HG03342 (cell line): ENCODE data around the gene ELL3.
"Not testable (repeated sequence)": the region's sequence is repeated elsewhere in the genome, so short reads cannot be mapped to it uniquely, and the experiment has no call there.

ENCODE experiments used
- ATAC-seq: cut with Tn5 transposase; IDR thresholded peaks from one replicate; pipeline ENCODE4 v1.9.1; 2021; ENCODE audit warnings: mild to moderate bottlenecking, moderate library complexity; ENCODE audit not compliant: unreplicated experiment

The ELL3 gene, protein sequence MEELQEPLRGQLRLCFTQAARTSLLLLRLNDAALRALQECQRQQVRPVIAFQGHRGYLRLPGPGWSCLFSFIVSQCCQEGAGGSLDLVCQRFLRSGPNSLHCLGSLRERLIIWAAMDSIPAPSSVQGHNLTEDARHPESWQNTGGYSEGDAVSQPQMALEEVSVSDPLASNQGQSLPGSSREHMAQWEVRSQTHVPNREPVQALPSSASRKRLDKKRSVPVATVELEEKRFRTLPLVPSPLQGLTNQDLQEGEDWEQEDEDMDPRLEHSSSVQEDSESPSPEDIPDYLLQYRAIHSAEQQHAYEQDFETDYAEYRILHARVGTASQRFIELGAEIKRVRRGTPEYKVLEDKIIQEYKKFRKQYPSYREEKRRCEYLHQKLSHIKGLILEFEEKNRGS

DNA sequence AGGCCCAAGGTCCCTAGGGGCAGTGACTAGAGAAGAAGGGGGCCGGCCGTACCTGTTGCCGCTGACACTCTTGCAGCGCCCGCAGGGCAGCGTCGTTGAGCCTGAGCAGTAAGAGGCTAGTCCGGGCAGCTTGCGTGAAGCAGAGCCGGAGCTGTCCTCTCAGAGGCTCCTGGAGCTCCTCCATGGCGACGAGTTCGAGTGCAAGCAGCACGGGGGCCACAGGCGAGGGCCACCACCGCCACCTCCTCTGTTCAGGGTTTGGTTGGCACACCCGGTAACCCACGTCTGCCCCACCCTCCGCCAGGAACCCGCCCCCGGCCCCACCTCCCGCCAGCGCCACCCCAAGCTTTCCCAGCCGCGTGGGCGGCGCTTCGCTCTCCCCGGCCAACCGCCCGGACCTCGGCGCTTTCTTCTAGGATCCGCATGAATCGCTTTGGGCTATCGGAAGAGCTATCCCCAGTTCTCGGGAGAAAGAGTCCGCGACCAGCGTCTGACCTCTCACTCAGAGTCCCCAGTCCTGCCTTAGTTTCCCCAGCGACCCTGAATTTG lies at the start of gene ELL3:
ELL3 (minus strand) TSS at position 249 of the 549 bp plus-strand sequence; CDS start at position 184, 65 bp downstream.
- peak; percentile 23 for ATAC-seq

DNA sequence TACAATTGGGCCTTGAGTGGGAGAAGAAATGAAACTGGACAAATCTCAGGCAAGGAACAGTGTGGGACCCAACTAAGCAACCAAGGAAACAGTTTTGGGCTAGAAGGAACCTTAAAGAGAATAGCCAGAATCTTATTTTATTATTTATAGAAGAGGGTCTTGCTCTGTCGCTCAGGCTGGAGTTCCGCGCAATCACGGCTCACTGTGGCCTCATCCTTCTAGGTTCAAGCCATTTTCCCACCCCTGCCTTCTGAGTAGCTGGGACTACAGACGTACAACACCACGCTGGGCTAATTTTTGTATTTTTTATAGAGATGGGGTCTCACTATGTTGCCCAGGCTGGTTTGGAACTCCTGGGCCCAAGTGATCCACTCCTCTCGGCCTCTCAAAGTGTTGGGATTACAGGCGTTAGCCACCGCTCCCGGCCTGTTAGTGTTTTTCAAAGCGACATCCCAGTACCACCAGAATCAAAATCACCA lies 49.3 kb upstream of the ELL3 start:
- no peak for ATAC-seq

DNA sequence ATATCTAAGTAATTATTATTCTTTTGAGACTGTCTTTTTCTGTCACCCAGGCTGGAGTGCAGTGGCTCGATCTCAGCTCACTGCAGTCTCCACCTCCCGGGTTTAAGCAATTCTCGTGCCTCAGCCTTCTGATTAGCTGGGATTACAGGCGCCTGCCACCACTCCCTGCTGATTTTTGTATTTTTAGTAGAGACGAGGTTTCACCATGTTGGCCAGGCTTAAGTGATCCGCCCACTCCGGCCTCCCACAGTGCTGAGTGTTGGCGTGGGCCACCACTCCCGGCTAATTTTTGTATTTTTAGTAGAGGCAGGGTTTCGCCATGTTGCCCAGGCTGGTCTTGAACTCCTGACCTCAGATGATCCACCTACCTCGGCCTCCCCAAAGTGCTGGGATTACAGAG lies 48.5 kb upstream of the ELL3 start:
- ATAC-seq, result not testable (repeated sequence)

DNA sequence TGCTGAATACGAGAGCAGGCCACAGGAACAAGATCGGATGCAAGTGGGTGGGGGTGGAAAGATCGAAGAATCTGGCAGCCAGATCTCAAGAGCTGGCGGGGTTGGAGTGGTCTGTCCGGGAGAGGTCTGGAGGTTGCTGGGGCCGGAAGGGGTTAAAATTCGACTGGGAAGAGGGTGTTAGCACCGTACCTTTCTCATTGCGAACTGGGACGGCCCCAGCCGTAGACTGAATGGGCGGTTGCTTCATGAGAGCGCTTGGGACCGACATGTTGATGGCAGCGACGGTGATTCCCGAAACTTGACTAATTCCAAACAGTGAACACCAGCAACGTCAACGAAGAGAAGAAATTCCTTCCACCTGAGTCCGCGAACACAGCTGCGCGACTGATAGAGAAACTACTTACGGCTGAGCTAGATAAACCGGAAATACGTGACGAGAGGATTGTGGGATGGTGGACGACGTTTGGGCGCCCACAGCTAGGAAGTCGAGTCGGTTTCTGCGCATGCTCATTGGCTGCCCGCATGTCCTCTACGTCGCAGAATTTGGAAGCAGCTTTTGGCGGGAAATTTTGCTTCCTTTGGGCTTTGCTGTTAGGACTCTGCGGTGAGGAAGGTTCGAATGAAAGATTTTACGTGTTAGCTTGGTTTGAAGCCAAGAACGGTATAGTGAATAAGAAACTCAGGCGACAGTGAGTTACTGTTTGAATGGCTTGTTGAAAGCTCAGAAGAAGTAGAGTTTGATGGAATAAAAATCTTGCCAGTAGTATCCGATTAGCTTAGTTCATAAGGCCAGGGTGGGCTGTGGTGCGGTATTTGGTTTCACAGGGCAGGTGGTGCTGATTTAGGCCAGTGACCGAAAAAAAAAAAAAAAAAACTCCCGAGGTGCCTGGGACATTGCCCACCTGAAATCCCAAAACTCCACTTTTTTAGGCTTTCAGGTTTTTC lies 47.8 kb upstream of the ELL3 start, which contains the start of gene MFAP1:
MFAP1 (minus strand) TSS at position 389 of the 945 bp plus-strand sequence; CDS start at position 268, 121 bp downstream.
- peak; percentile 71 for ATAC-seq

DNA sequence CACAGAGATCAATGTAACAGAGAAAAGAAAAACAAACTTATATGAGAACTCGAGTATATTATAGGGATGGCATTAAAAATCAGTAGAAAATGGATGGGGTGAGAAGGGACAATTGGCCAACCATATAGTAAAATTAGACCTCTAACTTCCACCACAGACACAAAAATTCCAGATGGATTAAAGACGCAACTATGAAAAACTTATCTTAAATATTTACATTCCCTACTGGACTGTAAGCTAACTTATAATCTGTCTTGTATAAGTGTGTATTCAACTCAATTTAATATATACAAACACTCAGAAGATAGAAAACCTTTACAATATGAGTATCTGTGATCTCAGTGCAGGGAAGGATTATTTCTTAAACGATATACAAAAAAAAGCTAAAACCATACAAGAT lies 44.7 kb upstream of the ELL3 start:
- ATAC-seq, result no peak

DNA sequence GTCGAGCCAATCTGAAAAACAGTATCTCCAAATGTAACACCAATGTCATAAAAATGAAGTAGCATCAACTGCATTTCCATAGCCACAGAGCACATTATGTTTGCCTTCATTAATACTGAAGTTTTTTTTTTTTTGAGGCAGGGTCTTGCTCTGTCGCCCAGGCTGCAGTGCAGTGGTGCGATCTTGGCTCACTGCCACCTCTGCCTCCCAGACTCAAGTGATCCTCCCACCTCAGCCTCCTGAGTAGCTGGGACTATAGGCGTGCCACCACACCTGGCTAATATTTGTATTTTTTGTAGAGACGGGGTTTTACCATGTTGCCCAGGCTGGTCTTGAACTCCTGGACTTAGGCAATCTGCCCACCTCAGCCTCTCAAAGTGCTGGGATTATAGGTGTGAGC lies 38.3 kb upstream of the ELL3 start:
- ATAC-seq, result not testable (repeated sequence)

DNA sequence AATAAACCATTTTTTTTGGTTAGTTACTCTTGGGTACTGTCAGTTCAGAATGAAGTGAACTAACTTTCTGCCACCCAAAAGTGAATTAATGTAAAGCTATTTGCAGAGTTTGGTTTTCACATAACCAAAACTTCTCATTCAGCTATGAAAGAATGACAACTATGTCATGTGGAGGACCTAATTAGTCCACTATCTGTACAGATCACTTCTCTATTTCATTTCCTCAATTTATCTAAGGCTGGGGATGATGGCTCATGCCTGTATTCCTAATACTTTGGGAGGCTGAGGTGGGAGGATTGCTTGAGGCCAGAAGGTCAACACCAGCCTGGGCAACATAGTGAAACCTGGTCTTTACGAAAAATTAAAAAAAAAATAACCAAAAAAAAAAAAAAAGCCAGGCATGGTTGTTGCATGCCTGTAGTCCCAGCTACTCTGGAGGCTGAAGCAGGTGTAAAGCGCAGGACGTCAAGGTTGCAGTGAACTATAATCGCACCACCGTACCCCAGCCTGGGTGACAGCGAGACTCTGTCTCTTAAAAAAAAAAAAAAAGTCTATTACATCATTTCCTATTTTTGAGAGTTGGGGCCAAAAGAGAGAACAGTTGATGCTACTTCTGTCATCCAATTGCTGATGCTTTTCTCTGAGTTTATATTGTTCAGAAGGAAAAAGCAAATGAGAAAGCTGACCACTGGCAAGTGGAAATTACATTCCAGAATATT lies 32.4 kb upstream of the ELL3 start:
- no peak for ATAC-seq

DNA sequence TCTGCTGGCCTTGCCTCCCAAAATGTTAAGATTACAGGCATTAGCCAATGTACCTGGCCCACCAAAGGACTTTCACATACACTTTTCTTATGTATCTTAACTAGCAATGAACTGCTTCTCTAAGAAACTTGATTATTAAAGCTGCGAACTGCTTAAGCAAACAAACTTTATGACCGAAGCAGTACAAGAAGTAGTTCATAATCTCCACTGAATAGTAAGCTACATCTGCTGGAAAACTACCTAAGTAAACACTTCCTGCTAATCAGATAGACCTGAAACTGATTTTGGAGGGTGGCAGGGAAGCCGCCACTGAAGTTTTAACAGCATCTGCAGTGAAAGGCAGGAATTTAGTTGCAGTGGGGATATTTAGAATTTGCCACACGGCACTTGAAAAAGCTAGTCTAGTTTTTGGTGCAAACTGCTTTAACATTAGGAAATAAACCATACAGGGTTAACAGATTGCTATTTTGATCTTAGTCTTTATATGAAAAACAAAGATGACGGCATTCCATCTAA lies 31.7 kb upstream of the ELL3 start:
- no peak for ATAC-seq

DNA sequence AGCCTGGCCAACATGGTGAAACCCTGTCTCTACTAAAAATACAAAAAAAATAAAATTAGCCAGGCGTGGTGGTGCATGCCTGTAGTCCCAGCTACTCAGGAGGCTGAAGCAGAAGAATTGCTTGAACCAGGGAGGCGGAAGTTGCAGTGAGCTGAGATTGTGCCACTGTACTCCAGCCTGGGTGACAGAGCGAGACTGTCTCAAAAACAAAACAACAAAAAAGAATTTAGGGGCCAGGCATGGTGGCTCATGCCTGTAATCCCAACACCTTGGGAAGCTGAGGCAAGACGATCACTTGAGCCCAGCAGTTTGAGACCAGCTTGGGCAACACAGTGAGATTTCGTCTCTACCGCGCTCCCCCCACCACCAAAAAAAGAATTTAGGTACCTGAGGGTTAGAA lies 25.9 kb upstream of the ELL3 start:
- ATAC-seq, result not testable (repeated sequence)

DNA sequence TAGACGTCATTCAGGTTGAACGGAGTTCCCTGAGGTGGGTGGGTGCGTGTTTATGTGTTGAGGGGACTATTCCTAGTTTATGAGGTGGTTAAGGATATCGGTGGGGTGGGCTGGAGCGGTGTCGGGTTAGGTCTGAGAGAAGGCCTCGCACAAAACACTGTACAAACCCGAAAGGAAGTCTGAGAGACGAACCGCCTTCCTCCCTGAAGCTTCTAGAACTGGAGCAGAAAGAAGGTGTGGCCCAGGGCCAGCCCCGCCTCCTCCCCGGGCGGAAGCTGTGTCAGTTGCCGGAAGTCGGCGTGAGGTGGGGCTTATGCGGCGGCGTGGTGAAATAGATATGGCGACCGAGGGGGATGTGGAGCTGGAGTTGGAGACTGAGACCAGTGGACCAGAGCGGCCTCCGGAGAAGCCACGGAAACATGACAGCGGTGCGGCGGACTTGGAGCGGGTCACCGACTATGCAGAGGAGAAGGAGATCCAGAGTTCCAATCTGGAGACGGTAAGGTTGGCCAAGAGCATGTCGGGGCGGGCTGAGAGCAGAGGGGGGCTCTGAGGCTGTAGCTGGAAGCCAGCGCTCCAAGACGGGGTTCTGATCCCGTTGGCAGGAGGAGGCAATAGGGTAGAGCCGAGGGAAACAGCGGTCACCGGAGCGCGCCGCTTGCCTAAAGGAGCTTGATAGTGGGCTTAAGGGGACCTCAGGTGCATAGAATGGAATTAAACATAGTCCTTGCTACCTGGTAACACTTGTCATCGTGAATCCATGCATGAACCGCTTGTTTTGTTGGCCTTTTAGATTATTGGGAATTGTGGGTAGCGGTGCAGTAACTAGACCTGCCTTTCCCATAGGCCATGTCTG lies 23.7 kb upstream of the ELL3 start, which contains the start of gene HYPK:
HYPK (plus strand) TSS at position 314 of the 856 bp plus-strand sequence; CDS start at position 338, 24 bp downstream.
- ATAC-seq, result peak; percentile 86

DNA sequence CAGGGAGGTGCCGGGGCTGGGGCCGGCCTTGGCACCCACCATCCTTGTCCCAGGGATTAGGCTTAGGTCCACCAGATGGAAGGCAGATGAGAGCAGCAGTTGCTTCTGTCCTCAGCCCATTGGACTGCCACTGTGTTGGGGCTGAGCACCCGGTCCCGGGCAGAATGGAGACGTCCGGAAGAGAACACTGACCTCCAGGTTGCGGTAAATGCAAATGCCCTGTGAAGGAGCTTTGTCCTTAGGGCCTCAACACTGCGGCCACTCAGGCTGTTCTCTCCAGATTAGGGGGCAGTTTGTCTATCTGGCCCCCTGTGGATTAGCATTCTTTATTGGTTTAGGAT lies 23.1 kb upstream of the ELL3 start, which contains the start of gene SERINC4:
SERINC4 (minus strand) TSS at position 276 of the 341 bp plus-strand sequence; CDS start at position 42, 234 bp downstream.
- no peak for ATAC-seq

DNA sequence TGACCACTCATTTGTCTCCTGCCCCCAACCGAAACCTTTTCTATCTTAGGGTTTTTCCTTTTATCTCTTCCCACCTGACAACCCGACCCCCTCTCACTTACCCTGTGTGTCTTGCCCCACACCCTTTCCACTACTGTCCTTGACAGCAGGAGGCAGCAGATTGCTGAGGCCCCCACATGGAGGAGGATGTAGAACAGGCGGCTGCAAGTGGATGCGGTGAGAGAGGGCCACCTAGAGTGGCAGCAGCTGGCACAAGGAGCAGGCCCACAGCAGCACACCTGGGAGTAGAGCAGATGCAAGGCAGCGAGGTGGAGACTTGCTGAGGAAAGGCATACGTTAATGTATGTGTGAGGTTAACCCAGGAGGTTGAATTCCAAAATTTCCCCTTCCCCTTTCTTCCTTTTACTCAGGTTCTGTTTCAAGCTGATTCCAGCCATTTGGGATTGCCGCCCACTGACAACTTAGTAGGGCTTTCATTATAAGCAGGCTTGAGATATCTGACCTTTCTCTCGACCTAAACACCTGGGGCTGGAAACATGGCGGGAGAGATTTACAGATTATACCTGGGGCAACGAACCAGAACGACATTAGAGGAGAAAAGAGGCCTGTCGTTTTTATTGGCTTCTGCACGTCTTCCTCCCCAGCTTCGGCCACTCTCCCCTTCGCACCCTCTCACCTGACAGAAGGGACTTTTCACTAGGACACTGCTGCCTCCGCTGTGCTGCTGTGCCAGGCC lies 22.6 kb upstream of the ELL3 start:
- ATAC-seq, result no peak

DNA sequence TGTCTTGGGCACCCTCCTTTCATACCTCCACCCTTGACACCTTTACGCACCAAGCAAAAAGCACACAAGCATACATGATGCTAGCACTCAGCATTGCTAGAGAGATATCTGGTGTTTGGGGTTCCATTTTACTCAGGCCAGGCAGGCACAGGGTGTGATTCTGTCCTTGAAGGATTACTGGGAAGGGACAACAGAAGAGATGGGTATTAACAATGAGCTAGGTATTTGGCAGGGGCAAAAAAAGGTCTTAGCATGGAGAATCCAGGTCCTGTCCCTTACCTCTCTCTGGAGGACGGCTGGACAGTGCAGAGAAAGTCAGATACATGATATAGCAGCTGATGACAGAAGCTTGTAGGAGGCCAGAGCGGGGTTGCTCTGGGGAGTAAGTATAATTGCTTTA lies 19.8 kb upstream of the ELL3 start:
- ATAC-seq, result no peak

DNA sequence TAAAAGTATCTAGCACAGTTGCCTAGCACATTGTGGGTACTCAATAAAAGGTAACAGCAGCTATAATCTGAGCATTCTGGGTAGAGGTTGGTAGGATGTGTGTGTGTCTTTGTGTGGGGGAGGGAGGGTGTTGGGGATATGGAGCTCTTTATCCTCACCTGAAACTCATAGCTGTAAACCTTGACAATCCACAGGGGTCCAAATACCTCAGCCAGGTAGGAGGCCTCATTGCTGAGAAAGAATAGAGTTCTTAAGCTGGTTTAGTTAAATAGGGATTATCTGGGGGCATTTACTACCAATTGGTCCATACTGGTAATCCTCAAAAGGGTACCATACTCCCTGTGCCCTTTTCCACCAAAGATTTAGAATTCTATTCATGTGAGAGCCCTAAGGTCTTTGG lies 19.2 kb upstream of the ELL3 start:
- ATAC-seq, result no peak

DNA sequence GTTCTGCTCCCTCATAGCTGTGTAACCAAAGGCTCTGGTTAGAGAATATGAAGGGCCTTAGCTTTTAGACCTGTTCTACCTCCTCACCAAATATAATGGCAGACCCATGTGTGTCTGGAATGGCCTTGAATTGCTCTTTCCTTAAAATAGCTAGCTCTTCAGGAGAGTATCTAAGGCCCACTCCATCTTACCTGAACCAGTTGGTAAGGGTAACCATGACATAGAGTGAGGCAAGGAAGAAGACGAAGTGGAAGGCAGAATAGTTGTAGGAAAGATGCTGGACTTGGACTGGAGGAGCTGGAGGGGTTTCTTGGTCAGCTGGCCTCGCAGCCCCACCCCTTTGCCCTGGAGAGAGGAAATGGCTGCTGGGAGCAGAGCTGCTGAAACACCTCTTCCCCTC lies 18.4 kb upstream of the ELL3 start:
- no peak for ATAC-seq

DNA sequence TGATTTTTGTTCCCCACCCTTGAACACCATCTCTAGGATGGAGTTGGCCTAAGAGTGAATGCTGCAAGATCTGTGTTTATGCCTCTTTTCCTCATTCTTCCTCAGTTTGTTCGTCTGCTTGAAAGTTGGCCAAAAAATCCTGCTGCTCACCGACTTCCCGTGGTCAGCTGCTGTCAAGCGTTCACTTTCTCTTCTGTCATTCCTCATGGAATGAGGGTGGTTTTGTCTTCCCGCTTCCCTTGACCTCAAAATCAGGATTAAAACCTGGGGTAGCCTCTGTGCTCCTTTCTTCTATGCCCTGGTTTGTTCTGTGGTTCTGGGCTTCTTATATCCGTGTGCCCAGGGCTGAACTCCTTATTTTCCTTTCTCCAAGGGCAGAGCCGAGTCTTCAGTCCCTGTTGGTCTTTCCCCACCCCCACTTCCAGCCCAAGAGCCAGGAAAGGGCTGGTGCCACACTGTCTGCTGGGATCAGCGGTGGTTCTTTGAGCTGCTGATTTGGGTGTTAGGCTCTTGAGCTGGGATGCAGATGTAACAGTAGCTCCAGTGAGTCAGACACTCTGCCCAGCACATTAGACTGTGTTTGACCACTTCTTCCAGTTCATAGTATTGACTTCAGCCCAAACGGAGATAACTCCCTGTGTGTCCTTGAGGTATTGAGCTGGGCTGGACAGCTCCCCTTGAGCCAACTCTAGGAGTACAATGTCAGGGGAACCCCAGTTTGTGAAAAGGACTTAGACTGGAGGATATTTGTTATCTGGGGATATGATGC lies 17.7 kb upstream of the ELL3 start:
- no peak for ATAC-seq

DNA sequence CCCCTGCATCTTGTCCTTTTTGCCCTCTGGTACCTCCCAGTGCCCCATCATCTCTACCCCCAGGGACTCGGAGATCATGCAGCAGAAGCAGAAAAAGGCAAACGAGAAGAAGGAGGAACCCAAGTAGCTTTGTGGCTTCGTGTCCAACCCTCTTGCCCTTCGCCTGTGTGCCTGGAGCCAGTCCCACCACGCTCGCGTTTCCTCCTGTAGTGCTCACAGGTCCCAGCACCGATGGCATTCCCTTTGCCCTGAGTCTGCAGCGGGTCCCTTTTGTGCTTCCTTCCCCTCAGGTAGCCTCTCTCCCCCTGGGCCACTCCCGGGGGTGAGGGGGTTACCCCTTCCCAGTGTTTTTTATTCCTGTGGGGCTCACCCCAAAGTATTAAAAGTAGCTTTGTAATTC lies 16.9 kb upstream of the ELL3 start:
- ATAC-seq, result no peak
